Effector CD4-positive, alpha-beta T cell (primary cell): ENCODE measurements around the gene HMGXB3.
"Not testable (repeated sequence)": the region's sequence is repeated elsewhere in the genome, so short reads cannot be mapped to it uniquely, and the experiment has no call there.

Source experiments
- DNase-seq: peaks from one replicate; pipeline ENCODE4 v3.0.0-alpha.2; 2020

HMGXB3 gene

GRCh38 chr5:150069672-150070627 lies 69.4 kb downstream of the HMGXB3 start:
- DNase-seq: no peak

GRCh38 chr5:150070821-150071220 lies 70.3 kb downstream of the HMGXB3 start:
- DNase-seq: no peak

- DNase-seq: no peak
These were observed 72.6 kb downstream of the HMGXB3 start for GRCh38 chr5:150073086-150073625.

- no peak for DNase-seq
These were observed 73.1 kb downstream of the HMGXB3 start for GRCh38 chr5:150073677-150074076.

- DNase-seq: no peak
These were observed 74.7 kb downstream of the HMGXB3 start for GRCh38 chr5:150075233-150075632.

- DNase-seq: no peak
These were observed 75.3 kb downstream of the HMGXB3 start for GRCh38 chr5:150075806-150076205.

GRCh38 chr5:150077060-150077459 lies 76.5 kb downstream of the HMGXB3 start:
- no peak for DNase-seq

- DNase-seq: no peak
These were observed 77.7 kb downstream of the HMGXB3 start for GRCh38 chr5:150077996-150078801.

- no peak for DNase-seq
These were observed 78.5 kb downstream of the HMGXB3 start for GRCh38 chr5:150078802-150079689.

- no peak for DNase-seq
These were observed 79.4 kb downstream of the HMGXB3 start for GRCh38 chr5:150079909-150080461.

- DNase-seq: no peak
These were observed 80.3 kb downstream of the HMGXB3 start for GRCh38 chr5:150080696-150081435.

GRCh38 chr5:150081541-150082283 lies 81.2 kb downstream of the HMGXB3 start:
- no peak for DNase-seq

- DNase-seq: no peak
These were observed 81.8 kb downstream of the HMGXB3 start for GRCh38 chr5:150082374-150082773.

GRCh38 chr5:150082889-150083288 lies 82.3 kb downstream of the HMGXB3 start:
- DNase-seq: no peak

- DNase-seq: not testable (repeated sequence)
These were observed 84.2 kb downstream of the HMGXB3 start for GRCh38 chr5:150084754-150085153.

GRCh38 chr5:150085191-150085912 lies 84.8 kb downstream of the HMGXB3 start:
- no peak for DNase-seq

- no peak for DNase-seq
These were observed 85.6 kb downstream of the HMGXB3 start, which contains the start of gene CSF1R for GRCh38 chr5:150085950-150086715. Gene CSF1R (minus strand): TSS chr5:150086554. CDS start chr5:150086427, 127 bp downstream.

GRCh38 chr5:150092159-150092787 lies 91.7 kb downstream of the HMGXB3 start:
- DNase-seq: no peak
